Activated T-cell treated with anti-CD3 and anti-CD28 coated beads, Interleukin-2, amount 50 U/mL, for 72 hours (primary cell): ENCODE measurements around the gene SCML1. TPM values are rescaled to one million over a fixed set of nuclear protein-coding genes. Genes with fewer than 3 reads are reported as not detected.
"Not testable (repeated sequence)": the region's sequence is repeated elsewhere in the genome, so short reads cannot be mapped to it uniquely, and the experiment has no call there.

Source experiments
- ATAC-seq, 2 donors: fragments of 150-1000 bp; cut with Tn5 transposase; replicated peaks in 1 of 2; 2 replicates each; pipeline ENCODE4 v1.10.0; 2021; ENCODE audit warnings: moderate library complexity in 2 of 2, mild to moderate bottlenecking in 1 of 2
- DNase-seq, 2 donors: peaks; one replicate each; pipeline ENCODE4 v3.0.0; 2021 to 2022; ENCODE audit warnings: mixed read lengths in 1 of 2
- H3K27ac Mint-ChIP-seq: one replicate; pipeline ENCODE4 v1.8.0; 2022; ENCODE audit warnings: mild to moderate bottlenecking, moderate library complexity, mixed read lengths
- H3K27me3 Mint-ChIP-seq: one replicate; pipeline ENCODE4 v1.8.0; 2022; ENCODE audit warnings: low read depth, mixed read lengths
- H3K36me3 Mint-ChIP-seq, 2 donors: one replicate each; pipeline ENCODE4 v1.8.0; 2022; ENCODE audit warnings: mixed read lengths in 2 of 2, mild to moderate bottlenecking in 1 of 2; ENCODE audit not compliant: insufficient read depth in 2 of 2
- H3K4me1 Mint-ChIP-seq: one replicate; pipeline ENCODE4 v1.8.0; 2022; ENCODE audit warnings: low read depth, mixed read lengths
- H3K4me3 Mint-ChIP-seq, 2 donors: one replicate each; pipeline ENCODE4 v1.8.0; 2022; ENCODE audit warnings: mild to moderate bottlenecking in 2 of 2, mixed read lengths in 2 of 2, moderate library complexity in 2 of 2
- H3K9me3 Mint-ChIP-seq, 2 donors: one replicate each; pipeline ENCODE4 v1.8.0; 2022; ENCODE audit warnings: mixed read lengths in 2 of 2
- total RNA-seq, 2 donors: library from RNA; stranded (reverse); gene quantifications; one replicate each; pipeline ENCODE4 v1.2.3, GENCODE V29; 2022

The SCML1 gene
- total RNA-seq, 2 donors from 2014 or later = 3.2 to 4.9 TPM

GRCh38 chrX:17786554-17787347, 49.5 kb downstream of the SCML1 start:
- peaks cover 14% of the 10 kb centered on the region for H3K4me1 Mint-ChIP-seq
- H3K27me3 Mint-ChIP-seq = peaks cover 14% of the 10 kb centered on the region
- DNase-seq, H3K27ac Mint-ChIP-seq, H3K9me3 Mint-ChIP-seq, H3K36me3 Mint-ChIP-seq, ATAC-seq: not testable (repeated sequence)
- peak overlapping the region; percentile 20 to 29 for H3K4me3 Mint-ChIP-seq

- peaks cover 0 to 3% of the 10 kb centered on the region in 2 donors for H3K9me3 Mint-ChIP-seq
- ATAC-seq (no peak), DNase-seq (no peak)
- peaks cover 0 to 1% of the 10 kb centered on the region in 2 donors for H3K36me3 Mint-ChIP-seq
- H3K4me3 Mint-ChIP-seq = no peak overlapping the region
- peaks cover 14% of the 10 kb centered on the region for H3K4me1 Mint-ChIP-seq
- no peak overlapping the region for H3K27ac Mint-ChIP-seq
- H3K27me3 Mint-ChIP-seq = peaks cover 16% of the 10 kb centered on the region
Measured at GRCh38 chrX:17787557-17787956, 50.3 kb downstream of the SCML1 start.

- Mint-ChIP-seq H3K4me3 (peak overlapping the region in 1 of 2 donors; percentile 8), H3K36me3 (peaks cover 0 to 1% of the 10 kb centered on the region in 2 donors), H3K27me3 (peaks cover 16% of the 10 kb centered on the region), H3K9me3 (peaks cover 0 to 3% of the 10 kb centered on the region in 2 donors), H3K27ac (no peak overlapping the region), H3K4me1 (peaks cover 14% of the 10 kb centered on the region)
- peak; percentile 34 to 44 for DNase-seq
- ATAC-seq = peak; percentile 55 to 58
Measured at GRCh38 chrX:17788439-17788838, 51.1 kb downstream of the SCML1 start.

GRCh38 chrX:17788956-17789562, 51.8 kb downstream of the SCML1 start:
- no peak for DNase-seq
- peaks cover 0 to 3% of the 10 kb centered on the region in 2 donors for H3K9me3 Mint-ChIP-seq
- peaks cover 14% of the 10 kb centered on the region for H3K4me1 Mint-ChIP-seq
- no peak overlapping the region for H3K27ac Mint-ChIP-seq
- no peak overlapping the region for H3K4me3 Mint-ChIP-seq
- peaks cover 0 to 1% of the 10 kb centered on the region in 2 donors for H3K36me3 Mint-ChIP-seq
- H3K27me3 Mint-ChIP-seq = peaks cover 16% of the 10 kb centered on the region
- ATAC-seq = no peak

GRCh38 chrX:17792826-17793225, 55.5 kb downstream of the SCML1 start:
- peaks cover 7% of the 10 kb centered on the region for H3K4me1 Mint-ChIP-seq
- H3K27ac Mint-ChIP-seq = no peak overlapping the region
- no peaks in the 10 kb centered on the region for H3K36me3 Mint-ChIP-seq
- ATAC-seq (no peak), DNase-seq (no peak)
- no peak overlapping the region for H3K4me3 Mint-ChIP-seq
- H3K27me3 Mint-ChIP-seq = peaks cover 16% of the 10 kb centered on the region
- H3K9me3 Mint-ChIP-seq = peaks cover 0 to 2% of the 10 kb centered on the region in 2 donors

GRCh38 chrX:17798921-17799320, 61.6 kb downstream of the SCML1 start:
- H3K4me3 Mint-ChIP-seq = no peak overlapping the region

GRCh38 chrX:17801431-17801830, 64.1 kb downstream of the SCML1 start:
- no peaks in the 10 kb centered on the region for H3K27me3 Mint-ChIP-seq
- no peak for ATAC-seq
- H3K4me1 Mint-ChIP-seq = no peaks in the 10 kb centered on the region
- H3K36me3 Mint-ChIP-seq = no peaks in the 10 kb centered on the region
- no peak overlapping the region for H3K4me3 Mint-ChIP-seq
- no peak for DNase-seq
- no peaks in the 10 kb centered on the region for H3K9me3 Mint-ChIP-seq
- H3K27ac Mint-ChIP-seq = no peak overlapping the region

More at GRCh38 chrX:17798921-17799320, 61.6 kb downstream of the SCML1 start:
- H3K4me1 Mint-ChIP-seq = no peaks in the 10 kb centered on the region
- H3K27me3 Mint-ChIP-seq = no peaks in the 10 kb centered on the region
- H3K36me3 Mint-ChIP-seq = no peaks in the 10 kb centered on the region
- no peak for DNase-seq
- ATAC-seq = no peak
- no peaks in the 10 kb centered on the region for H3K9me3 Mint-ChIP-seq
- no peak overlapping the region for H3K27ac Mint-ChIP-seq

- H3K27ac Mint-ChIP-seq = no peak overlapping the region
- no peaks in the 10 kb centered on the region for H3K4me1 Mint-ChIP-seq
- H3K36me3 Mint-ChIP-seq = no peaks in the 10 kb centered on the region
- no peaks in the 10 kb centered on the region for H3K9me3 Mint-ChIP-seq
- no peak overlapping the region for H3K4me3 Mint-ChIP-seq
- no peak for DNase-seq
- H3K27me3 Mint-ChIP-seq = no peaks in the 10 kb centered on the region
- ATAC-seq = no peak
Measured at GRCh38 chrX:17802756-17803155, 65.5 kb downstream of the SCML1 start.

GRCh38 chrX:17803449-17803848, 66.2 kb downstream of the SCML1 start:
- no peaks in the 10 kb centered on the region for H3K9me3 Mint-ChIP-seq
- peaks cover under 1% of the 10 kb centered on the region for H3K27me3 Mint-ChIP-seq
- H3K27ac Mint-ChIP-seq = no peak overlapping the region
- no peak overlapping the region for H3K4me3 Mint-ChIP-seq
- H3K36me3 Mint-ChIP-seq = no peaks in the 10 kb centered on the region
- no peak for ATAC-seq
- no peaks in the 10 kb centered on the region for H3K4me1 Mint-ChIP-seq
- DNase-seq = no peak

Other genes with a start within 250 kb of the SCML1 start
- 1 to 10 TPM in 1 of 2 donors, under 1 TPM in 1; 0.82 to 1.5 TPM for gene RAI2, start 123.8 kb downstream of the SCML1 start, total RNA-seq